Measurements from ENCODE around the gene HSPG2. TPM values are rescaled to one million over a fixed set of nuclear protein-coding genes. Genes with fewer than 3 reads are reported as not detected.
A peak's percentile ranks its signal among the peaks of the same experiment; 100 is the strongest.

Gene HSPG2
- total and polyA plus RNA-seq, 2 of the 13 experiments (the other 11 are each of a cell fraction or from before 2014, with no cell fraction given), result 9.1 to 13.1 TPM

DNA sequence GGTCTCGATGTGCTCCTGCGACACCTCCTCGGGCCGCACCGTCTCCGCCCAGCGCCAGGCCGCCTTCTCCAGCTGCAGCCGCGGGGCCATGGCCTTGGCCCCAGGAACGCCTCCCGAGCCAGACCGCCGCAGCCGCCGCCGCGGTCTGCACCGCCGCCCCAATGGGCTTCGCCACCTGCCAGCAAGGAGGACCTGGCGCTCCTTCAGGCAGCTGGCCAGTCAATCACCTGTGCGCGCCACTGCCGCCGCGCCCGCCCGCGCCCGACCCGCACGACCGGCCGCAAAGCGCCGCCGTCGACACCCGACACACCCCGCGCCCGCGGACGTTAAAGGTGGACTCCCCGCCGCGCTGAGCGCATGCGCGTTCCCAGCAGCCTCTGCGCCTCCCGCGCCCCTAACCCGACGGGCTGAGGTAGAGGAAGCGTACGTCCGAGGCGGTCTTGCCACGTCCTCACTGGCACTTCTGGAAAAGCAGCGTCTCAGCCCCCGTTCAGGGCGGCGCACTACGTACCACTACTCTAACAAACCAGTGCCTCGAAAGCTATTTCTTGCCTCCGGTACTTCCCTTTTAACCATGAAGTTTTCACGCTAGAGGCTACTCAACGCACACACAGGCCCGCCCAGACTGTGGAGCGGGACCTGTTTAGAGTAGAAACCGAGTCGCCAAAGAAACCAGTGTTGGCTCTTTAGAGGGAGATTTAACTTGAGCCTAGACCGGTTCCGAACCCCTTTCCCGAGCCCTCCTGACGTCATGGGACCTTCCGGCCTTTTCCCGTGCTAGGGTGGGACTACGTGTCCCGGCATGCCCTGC lies 154.0 kb downstream of the HSPG2 start, which contains the start of gene USP48 (continued):
- TF ChIP-seq, protein P1, sequence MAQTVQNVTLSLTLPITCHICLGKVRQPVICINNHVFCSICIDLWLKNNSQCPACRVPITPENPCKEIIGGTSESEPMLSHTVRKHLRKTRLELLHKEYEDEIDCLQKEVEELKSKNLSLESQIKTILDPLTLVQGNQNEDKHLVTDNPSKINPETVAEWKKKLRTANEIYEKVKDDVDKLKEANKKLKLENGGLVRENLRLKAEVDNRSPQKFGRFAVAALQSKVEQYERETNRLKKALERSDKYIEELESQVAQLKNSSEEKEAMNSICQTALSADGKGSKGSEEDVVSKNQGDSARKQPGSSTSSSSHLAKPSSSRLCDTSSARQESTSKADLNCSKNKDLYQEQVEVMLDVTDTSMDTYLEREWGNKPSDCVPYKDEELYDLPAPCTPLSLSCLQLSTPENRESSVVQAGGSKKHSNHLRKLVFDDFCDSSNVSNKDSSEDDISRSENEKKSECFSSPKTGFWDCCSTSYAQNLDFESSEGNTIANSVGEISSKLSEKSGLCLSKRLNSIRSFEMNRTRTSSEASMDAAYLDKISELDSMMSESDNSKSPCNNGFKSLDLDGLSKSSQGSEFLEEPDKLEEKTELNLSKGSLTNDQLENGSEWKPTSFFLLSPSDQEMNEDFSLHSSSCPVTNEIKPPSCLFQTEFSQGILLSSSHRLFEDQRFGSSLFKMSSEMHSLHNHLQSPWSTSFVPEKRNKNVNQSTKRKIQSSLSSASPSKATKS (CRISPR knock-in tag; IDR thresholded peaks at IDR 0.05), result no peak
- no peak for TF ChIP-seq SETDB1 (CRISPR knock-in tag; IDR thresholded peaks at IDR 0.05; ENCODE audit: borderline replicate concordance)
- TF ChIP-seq ZNF180 (CRISPR knock-in tag; IDR thresholded peaks at IDR 0.05; ENCODE audit: borderline replicate concordance, low read depth), result no peak
- peak; percentile 99 for TF ChIP-seq CREM (IDR thresholded peaks at IDR 0.05)
- TF ChIP-seq CREM (CRISPR knock-in tag; IDR thresholded peaks at IDR 0.05), result 0 out of 2 replicates have a peak, but pooled peaks have one; percentile 19
- TF ChIP-seq TBX3 (IDR thresholded peaks at IDR 0.05; ENCODE audit: borderline replicate concordance), result no peak
- TF ChIP-seq YEATS4 (CRISPR knock-in tag; IDR thresholded peaks at IDR 0.05; ENCODE audit: borderline replicate concordance), result peak; percentile 97
- no peak for TF ChIP-seq NFE2 (CRISPR knock-in tag; IDR thresholded peaks at IDR 0.05)
- no peak for TF ChIP-seq CBX2 (IDR thresholded peaks at IDR 0.05; ENCODE audit: low read depth, low read length)
- no peak; the same call in 1 of the 2 replicates for TF ChIP-seq CBX2 (CRISPR knock-in tag; IDR thresholded peaks at IDR 0.05; ENCODE audit: low read depth)
- TF ChIP-seq, protein P2, sequence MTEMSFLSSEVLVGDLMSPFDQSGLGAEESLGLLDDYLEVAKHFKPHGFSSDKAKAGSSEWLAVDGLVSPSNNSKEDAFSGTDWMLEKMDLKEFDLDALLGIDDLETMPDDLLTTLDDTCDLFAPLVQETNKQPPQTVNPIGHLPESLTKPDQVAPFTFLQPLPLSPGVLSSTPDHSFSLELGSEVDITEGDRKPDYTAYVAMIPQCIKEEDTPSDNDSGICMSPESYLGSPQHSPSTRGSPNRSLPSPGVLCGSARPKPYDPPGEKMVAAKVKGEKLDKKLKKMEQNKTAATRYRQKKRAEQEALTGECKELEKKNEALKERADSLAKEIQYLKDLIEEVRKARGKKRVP (CRISPR knock-in tag; IDR thresholded peaks at IDR 0.05), result no peak
- TF ChIP-seq ZNF329 (CRISPR knock-in tag; IDR thresholded peaks at IDR 0.05; ENCODE audit: low read depth), result 0 out of 2 replicates have a peak, but pooled peaks have one; percentile 53
- TF ChIP-seq GTF2F1 (IDR thresholded peaks at IDR 0.05; ENCODE audit: low read length), result no peak
- no peak for TF ChIP-seq PPARG (CRISPR knock-in tag; conservative IDR thresholded peaks at IDR 0.05)
- TF ChIP-seq RBFOX2 (IDR thresholded peaks at IDR 0.05; ENCODE audit: low read depth, low read length), result peak; percentile 99
- peak; percentile 70; the same call in 1 of the 2 replicates for TF ChIP-seq ZNF614 (CRISPR knock-in tag; IDR thresholded peaks at IDR 0.05; ENCODE audit: borderline replicate concordance)
- no peak for TF ChIP-seq NONO (IDR thresholded peaks at IDR 0.05)
- peak; percentile 70 for TF ChIP-seq NONO (CRISPR knock-in tag; conservative IDR thresholded peaks at IDR 0.05)
- no peak for TF ChIP-seq ZNF296 (CRISPR knock-in tag; conservative IDR thresholded peaks at IDR 0.05)
- TF ChIP-seq, protein P3, sequence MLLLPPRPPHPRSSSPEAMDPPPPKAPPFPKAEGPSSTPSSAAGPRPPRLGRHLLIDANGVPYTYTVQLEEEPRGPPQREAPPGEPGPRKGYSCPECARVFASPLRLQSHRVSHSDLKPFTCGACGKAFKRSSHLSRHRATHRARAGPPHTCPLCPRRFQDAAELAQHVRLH (CRISPR knock-in tag; IDR thresholded peaks at IDR 0.05; ENCODE audit: borderline replicate concordance, low read depth), result no peak; the same call in 1 of the 2 replicates
- TF ChIP-seq SMYD3 (CRISPR knock-in tag; IDR thresholded peaks at IDR 0.05), result no peak; the same call in 1 of the 2 replicates
- TF ChIP-seq EP300 (IDR thresholded peaks at IDR 0.05; ENCODE audit: low read depth in 2 of 2, low read length in 2 of 2), result no peak
- no peak for TF ChIP-seq EP300 (CRISPR knock-in tag; IDR thresholded peaks at IDR 0.05; ENCODE audit: borderline replicate concordance)
- TF ChIP-seq SMARCE1 (IDR thresholded peaks at IDR 0.05; ENCODE audit: borderline replicate concordance), result no peak
- TF ChIP-seq ZNF709 (CRISPR knock-in tag; IDR thresholded peaks at IDR 0.05), result peak; percentile 71; the same call in 1 of the 2 replicates
- peak; percentile 89 for TF ChIP-seq SPEN (CRISPR knock-in tag; IDR thresholded peaks at IDR 0.05; ENCODE audit: low read depth)
- TF ChIP-seq ZNF674 (CRISPR knock-in tag; IDR thresholded peaks at IDR 0.05; ENCODE audit: low read depth), result no peak
- TF ChIP-seq ZNF30 (CRISPR knock-in tag; IDR thresholded peaks at IDR 0.05), result no peak
- TF ChIP-seq TMF1 (CRISPR knock-in tag; IDR thresholded peaks at IDR 0.05; ENCODE audit: low read depth), result no peak
